Measurements from ENCODE around the gene DPYD.
"Not testable (repeated sequence)": the region's sequence is repeated elsewhere in the genome, so short reads cannot be mapped to it uniquely, and the experiment has no call there.

- TF ChIP-seq CTCF (conservative IDR thresholded peaks at IDR 0.05); ZFX (IDR thresholded peaks at IDR 0.05): not testable (repeated sequence)
Measured at GRCh38 chr1:97349794-97350193, 571.0 kb downstream of the DPYD start.

All from C4-2B (cell line).